Nephron (organoid): ENCODE results near the gene SYNE4.
A peak's percentile ranks its signal among the peaks of the same experiment; 100 is the strongest.
"Not testable (repeated sequence)": the region's sequence is repeated elsewhere in the genome, so short reads cannot be mapped to it uniquely, and the experiment has no call there.

ENCODE experiments used
- H3K27ac Mint-ChIP-seq, 3 experiments: 2 replicates each; pipeline ENCODE4 v1.8.0; 2020; ENCODE audit warnings: mixed read lengths in 3 of 3, mild to moderate bottlenecking in 2 of 3, moderate library complexity in 1 of 3
- H3K27me3 Mint-ChIP-seq: 2 replicates; pipeline ENCODE4 v1.8.0; 2021; ENCODE audit warnings: low read depth, mild to moderate bottlenecking, moderate library complexity, mixed read lengths
- H3K36me3 Mint-ChIP-seq: 2 replicates; pipeline ENCODE4 v1.8.0; 2020; ENCODE audit warnings: low read depth, mixed read lengths
- H3K4me1 Mint-ChIP-seq: 2 replicates; pipeline ENCODE4 v1.8.0; 2020; ENCODE audit warnings: mixed read lengths
- H3K4me3 Mint-ChIP-seq, 3 experiments: 2 replicates each; pipeline ENCODE4 v1.8.0; 2020; ENCODE audit warnings: mild to moderate bottlenecking in 3 of 3, mixed read lengths in 3 of 3, moderate library complexity in 2 of 3
- H3K9me3 Mint-ChIP-seq: 2 replicates; pipeline ENCODE4 v1.8.0; 2020; ENCODE audit warnings: mixed read lengths
- CTCF ChIP-seq, 3 experiments: fragments of 200-600 bp; sonication (generic); IDR thresholded peaks; one replicate each; pipeline ENCODE4 v1.5.0; 2021; ENCODE audit warnings: antibody characterized with exemption in 3 of 3; ENCODE audit not compliant: unreplicated experiment in 3 of 3

Gene SYNE4

DNA sequence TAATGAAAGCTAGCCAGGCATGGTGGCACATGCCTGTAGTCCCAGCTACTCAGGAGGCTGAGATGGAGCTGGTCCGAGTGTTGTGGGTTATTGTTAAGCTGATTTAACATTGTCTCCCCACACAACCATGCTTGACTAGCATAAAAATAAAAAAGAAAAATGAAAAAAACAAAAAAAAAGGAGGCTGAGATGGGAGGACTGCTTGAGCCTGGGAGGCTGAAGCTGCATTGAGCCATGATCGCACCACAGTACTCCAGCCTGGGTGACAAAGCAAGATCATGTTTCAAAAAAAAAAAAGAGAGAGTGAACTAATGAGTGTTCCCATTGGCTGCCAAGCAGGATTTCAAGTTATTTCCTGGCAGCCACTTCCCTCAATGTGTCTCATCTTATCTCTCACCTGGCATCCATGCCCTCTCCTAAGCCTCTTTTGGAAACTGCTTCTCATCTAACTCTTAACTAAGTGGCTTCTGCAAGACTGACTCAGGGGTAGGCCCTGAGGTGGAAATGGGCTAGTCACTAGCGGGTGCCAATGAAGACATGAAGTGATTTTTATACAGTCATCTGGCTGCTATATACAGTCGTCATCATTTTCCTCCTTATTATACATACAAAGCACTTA lies 40.6 kb upstream of the SYNE4 start:
- Mint-ChIP-seq H3K27me3 (no peaks in the 10 kb centered on the region), H3K4me1 (peaks cover 13% of the 10 kb centered on the region), H3K27ac (no peak overlapping the region), H3K9me3 (no peaks in the 10 kb centered on the region), H3K4me3 (peak overlapping the region in 1 of 3 experiments; percentile 9), H3K36me3 (peaks cover 17% of the 10 kb centered on the region)
- no peak for TF ChIP-seq CTCF (IDR thresholded peaks at IDR 0.05; ENCODE audit: unreplicated experiment in 3 of 3)

- H3K4me3 Mint-ChIP-seq, result no peak overlapping the region
- TF ChIP-seq CTCF (IDR thresholded peaks at IDR 0.05; ENCODE audit: unreplicated experiment in 3 of 3), result no peak
- no peaks in the 10 kb centered on the region for H3K9me3 Mint-ChIP-seq
- peaks cover 17% of the 10 kb centered on the region for H3K36me3 Mint-ChIP-seq
- no peak overlapping the region for H3K27ac Mint-ChIP-seq
- H3K4me1 Mint-ChIP-seq, result peaks cover 17% of the 10 kb centered on the region
- no peaks in the 10 kb centered on the region for H3K27me3 Mint-ChIP-seq
Measured at GRCh38 chr19:36047835-36048234, 39.2 kb upstream of the SYNE4 start.

DNA sequence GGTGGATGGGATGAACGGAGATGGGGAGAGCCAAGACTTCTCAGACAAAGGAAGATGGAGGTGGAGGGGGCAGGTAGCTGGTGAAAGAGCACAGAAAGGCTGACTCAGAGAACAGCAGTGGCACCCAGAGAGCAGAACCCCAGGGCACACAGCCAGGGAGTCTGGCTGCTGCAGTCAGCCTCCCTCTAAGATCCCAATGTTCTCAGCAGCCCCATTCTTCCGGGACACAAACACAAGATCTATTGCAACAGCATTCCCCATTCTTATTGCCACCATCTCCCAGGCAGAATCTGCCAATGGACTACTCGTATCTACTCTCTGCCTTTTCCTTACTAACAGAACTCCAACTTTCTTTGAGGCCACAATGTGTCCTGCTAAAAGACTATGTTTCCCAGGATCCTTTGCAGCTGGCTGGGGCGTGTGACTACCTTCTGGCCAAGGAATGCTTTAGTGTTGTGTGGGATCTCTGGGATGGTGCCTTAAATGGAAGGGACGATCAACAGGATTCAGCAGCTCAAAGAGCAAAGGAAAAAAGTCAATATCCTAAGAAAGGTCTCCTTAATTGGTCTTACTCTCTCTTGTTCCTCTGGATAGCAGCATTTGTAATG lies 37.9 kb upstream of the SYNE4 start:
- Mint-ChIP-seq H3K9me3 (no peaks in the 10 kb centered on the region), H3K27me3 (no peaks in the 10 kb centered on the region), H3K36me3 (peaks cover 17% of the 10 kb centered on the region), H3K4me1 (peaks cover 27% of the 10 kb centered on the region), H3K27ac (peak overlapping the region in 1 of 3 experiments; percentile 21), H3K4me3 (no peak overlapping the region)
- TF ChIP-seq CTCF (IDR thresholded peaks at IDR 0.05; ENCODE audit: unreplicated experiment in 3 of 3), result no peak

- Mint-ChIP-seq H3K27ac (peak overlapping the region; percentile 60 to 76 (median 65)), H3K4me1 (peaks cover 23% of the 10 kb centered on the region), H3K36me3 (peaks cover 14% of the 10 kb centered on the region), H3K27me3 (no peaks in the 10 kb centered on the region), H3K9me3 (no peaks in the 10 kb centered on the region), H3K4me3 (no peak overlapping the region)
- no peak for TF ChIP-seq CTCF (IDR thresholded peaks at IDR 0.05; ENCODE audit: unreplicated experiment in 3 of 3)
Measured at GRCh38 chr19:36043952-36044351, 35.3 kb upstream of the SYNE4 start.

- no peaks in the 10 kb centered on the region for H3K27me3 Mint-ChIP-seq
- peaks cover 23% of the 10 kb centered on the region for H3K4me1 Mint-ChIP-seq
- peak overlapping the region in 1 of 3 experiments; percentile 28 for H3K4me3 Mint-ChIP-seq
- H3K36me3 Mint-ChIP-seq, result peaks cover 14% of the 10 kb centered on the region
- H3K9me3 Mint-ChIP-seq, result no peaks in the 10 kb centered on the region
- H3K27ac Mint-ChIP-seq, result peak overlapping the region; percentile 93 to 97 (median 97)
- no peak for TF ChIP-seq CTCF (IDR thresholded peaks at IDR 0.05; ENCODE audit: unreplicated experiment in 3 of 3)
Measured at GRCh38 chr19:36041831-36042230, 33.2 kb upstream of the SYNE4 start.

GRCh38 chr19:36041092-36041491 lies 32.5 kb upstream of the SYNE4 start:
- not testable (repeated sequence) for H3K4me3 Mint-ChIP-seq, H3K9me3 Mint-ChIP-seq, H3K27me3 Mint-ChIP-seq, H3K36me3 Mint-ChIP-seq
- H3K4me1 Mint-ChIP-seq, result peaks cover 23% of the 10 kb centered on the region
- peak overlapping the region; percentile 93 to 97 (median 97) for H3K27ac Mint-ChIP-seq
